Endothelial cell of umbilical vein (primary cell): ENCODE results near the gene LDLRAD3. TPM values are rescaled to one million over a fixed set of nuclear protein-coding genes. Genes with fewer than 3 reads are reported as not detected.

Experiments
- BruUV-seq: library from RNA; stranded (reverse); fragments of 400-500 nt; replicated peaks from 2 replicates; lab custom pipeline; 2021; lab: Mats Ljungman, UMichigan
- CTCF ChIA-PET: fragments of 300-600, 350-600 bp; sonication (Branson Sonifier 250); formaldehyde crosslinking; loops from one replicate; lab custom pipeline; 2021; ENCODE audit warnings: antibody characterized with exemption, inconsistent platforms; lab: Charles Lee
- POLR2A ChIA-PET: fragments of 300-600, 350-600 bp; sonication (Branson Sonifier 250); formaldehyde crosslinking; loops from one replicate; lab custom pipeline; 2021; ENCODE audit warnings: antibody characterized with exemption, inconsistent platforms; lab: Charles Lee
- DNase-seq: peaks from one replicate; pipeline ENCODE4 v3.0.0-alpha.2; 2011; ENCODE audit warnings: low read depth, low spot score
- FAIRE-seq: peaks from 2 replicates; lab custom pipeline; 2011; peaks lifted over from hg19 to GRCh38; lab: Jason Lieb, UNC
- H2AFZ ChIP-seq: 2 replicates; pipeline ENCODE4 v1.6.0; 2012; ENCODE audit warnings: low read depth, low read length, control low read depth, inconsistent platforms
- H3K27ac ChIP-seq: 2 replicates; pipeline ENCODE4 v1.5.1; 2011; ENCODE audit warnings: low read depth, mild to moderate bottlenecking, control low read depth, low read length, moderate library complexity; ENCODE audit not compliant: insufficient read depth
- H3K27me3 ChIP-seq, 2 experiments: 2 replicates each; pipeline versions ENCODE4 v1.6.0 to v1.6.1; 2011; ENCODE audit warnings: low read length in 2 of 2, mixed read lengths in 1 of 2; ENCODE audit not compliant: control insufficient read depth in 2 of 2, insufficient read depth in 2 of 2
- H3K36me3 ChIP-seq, 2 experiments: 2 replicates in 1 of 2; 3 replicates in 1 of 2; pipeline ENCODE4 v1.5.1; 2011; ENCODE audit warnings: low read length in 2 of 2, mild to moderate bottlenecking in 1 of 2, moderate library complexity in 1 of 2; ENCODE audit not compliant: control insufficient read depth in 2 of 2, insufficient read depth in 2 of 2; ENCODE audit errors: extremely low read depth in 1 of 2
- H3K4me1 ChIP-seq: 3 replicates; pipeline ENCODE4 v1.5.1; 2011; ENCODE audit warnings: mild to moderate bottlenecking, low read length; ENCODE audit not compliant: control insufficient read depth, insufficient read depth; ENCODE audit errors: extremely low read depth
- H3K4me2 ChIP-seq: 2 replicates; pipeline ENCODE4 v1.6.1; 2011; ENCODE audit warnings: low read length, control low read depth, mixed read lengths; ENCODE audit not compliant: insufficient read depth
- H3K4me3 ChIP-seq, 3 experiments: fragments of 200-600 bp in 1 of 3; sonication (generic), shearing (Covaris generic) in 1 of 3; replicated peaks in 1 of 3; 2 replicates each; pipeline ENCODE4 v1.5.1; 2011 to 2016; ENCODE audit warnings: control low read depth in 3 of 3, low read length in 3 of 3, mild to moderate bottlenecking in 2 of 3, inconsistent platforms in 1 of 3, low read depth in 1 of 3, moderate library complexity in 1 of 3; ENCODE audit not compliant: insufficient read depth in 1 of 3
- H3K79me2 ChIP-seq: 2 replicates; pipeline ENCODE4 v1.6.0; 2012; ENCODE audit warnings: low read length, inconsistent platforms; ENCODE audit not compliant: control insufficient read depth, insufficient read depth
- H3K9ac ChIP-seq: replicated peaks from 2 replicates; pipeline ENCODE3; 2011; ENCODE audit warnings: low read length, control low read depth; ENCODE audit not compliant: insufficient read depth; ENCODE audit errors: extremely low read depth
- H3K9me1 ChIP-seq: replicated peaks from 3 replicates; pipeline ENCODE4 v1.6.0; 2011; ENCODE audit warnings: mild to moderate bottlenecking, low read length; ENCODE audit not compliant: control insufficient read depth, insufficient read depth; ENCODE audit errors: extremely low read depth
- H3K9me3 ChIP-seq: replicated peaks from 2 replicates; pipeline ENCODE4 v1.5.1; 2012; ENCODE audit warnings: low read length, inconsistent platforms; ENCODE audit not compliant: control insufficient read depth, insufficient read depth
- H4K20me1 ChIP-seq: replicated peaks from 2 replicates; pipeline ENCODE3; 2011; ENCODE audit warnings: mild to moderate bottlenecking, low read length; ENCODE audit not compliant: control insufficient read depth, insufficient read depth; ENCODE audit errors: extremely low read depth
- CTCF ChIP-seq, 2 donors: IDR thresholded peaks; 1 replicate in 1 of 2; 2 replicates in 1 of 2; pipeline ENCODE4 v1.5.1; 2011; ENCODE audit warnings: low read length in 2 of 2, mild to moderate bottlenecking in 2 of 2, moderate library complexity in 2 of 2, control low read depth in 1 of 2, inconsistent platforms in 1 of 2, low read depth in 1 of 2; ENCODE audit not compliant: insufficient read depth in 1 of 2; ENCODE audit errors: extremely low read depth in 1 of 2
- EZH2 ChIP-seq: IDR thresholded peaks from 2 replicates; pipeline ENCODE4 v1.6.1; 2012; ENCODE audit warnings: borderline replicate concordance, low read depth, mild to moderate bottlenecking, moderate library complexity, low read length, inconsistent platforms; ENCODE audit not compliant: severe bottlenecking
- FOS ChIP-seq: IDR thresholded peaks from 2 replicates; pipeline ENCODE4 v1.6.1; 2011; ENCODE audit warnings: mild to moderate bottlenecking, low read length, moderate library complexity, borderline replicate concordance; ENCODE audit not compliant: insufficient read depth
- GATA2 ChIP-seq: IDR thresholded peaks from 2 replicates; pipeline ENCODE4 v1.7.0; 2011; ENCODE audit warnings: low read depth, mild to moderate bottlenecking, moderate library complexity, mixed read lengths, low read length; ENCODE audit not compliant: insufficient read length, insufficient read depth
- JUN ChIP-seq: IDR thresholded peaks from 2 replicates; pipeline ENCODE4 v1.6.1; 2011; ENCODE audit warnings: borderline replicate concordance, low read depth; ENCODE audit not compliant: insufficient read length, insufficient read depth
- MAX ChIP-seq: IDR thresholded peaks from 2 replicates; pipeline ENCODE4 v1.6.1; 2011; ENCODE audit not compliant: insufficient read depth, insufficient read length
- MYC ChIP-seq: IDR thresholded peaks from one replicate; pipeline ENCODE4 v1.6.1; 2011; ENCODE audit warnings: mild to moderate bottlenecking, low read depth, low read length
- POLR2A ChIP-seq: IDR thresholded peaks from 2 replicates; pipeline ENCODE4 v1.6.1; 2012; ENCODE audit warnings: low read depth, mild to moderate bottlenecking, control low read depth, low read length
- POLR2AphosphoS5 ChIP-seq: IDR thresholded peaks from 2 replicates; pipeline ENCODE4 v1.6.1; 2012; ENCODE audit warnings: low read depth, mild to moderate bottlenecking, control low read depth, low read length, moderate library complexity; ENCODE audit not compliant: insufficient read depth
- dilution Hi-C: fragments of 300-500 bp; cut with MboI; formaldehyde crosslinking; loops from one replicate; pipeline ENCODE4 v1.15.0; 2019; ENCODE audit warnings: low sequenced_read_pairs; ENCODE audit not compliant: extremely low pct_ligation_motif_present
- intact Hi-C: fragments of 100-400 bp; cut with micrococcal nuclease; formaldehyde crosslinking; loops from one replicate; pipeline ENCODE4 v1.10.0; 2022
- polyA plus RNA-seq, 4 experiments: library from polyadenylated mRNA; depleted of rRNA in 3 of 4; stranded (reverse) in 3 of 4; unstranded in 1 of 4; fragments of >200 nt; gene quantifications; 2 replicates each; pipeline versions ENCODE4 v1.2.1 to v1.2.3, GENCODE V29; 2011 to 2012; ENCODE audit warnings: missing spikeins in 1 of 4
- total RNA-seq: library from RNA; stranded (reverse); gene quantifications from 2 replicates; pipeline ENCODE4 v1.2.3, GENCODE V29; 2021

The LDLRAD3 gene
- total and polyA plus RNA-seq, 2 donors (not counting 3 experiments of a cell fraction or from before 2014, with no cell fraction given): 17.9 to 25.1 TPM

GRCh38 chr11:35951680-35952079 is 7.8 kb downstream of the LDLRAD3 start:
- POLR2A ChIA-PET: no interaction called here
- no peak overlapping the region for H3K9ac ChIP-seq
- no peaks in the 10 kb centered on the region for H3K9me1 ChIP-seq
- BruUV-seq: no TSS peak
- H3K4me1 ChIP-seq: peaks cover 31% of the 10 kb centered on the region
- H4K20me1 ChIP-seq: no peaks in the 10 kb centered on the region
- no peak overlapping the region for H3K4me2 ChIP-seq
- TF ChIP-seq POLR2A (no peak), POLR2AphosphoS5 (no peak), JUN (no peak), GATA2 (no peak), MYC (no peak), FOS (no peak), EZH2 (no peak), MAX (no peak), CTCF (IDR thresholded peaks at IDR 0.05; ENCODE audit: extremely low read depth in 1 of 2, insufficient read depth in 1 of 2, low read depth in 1 of 2, low read length in 2 of 2) (no peak)
- H3K36me3 ChIP-seq: no peaks in the 10 kb centered on the region
- no peak overlapping the region for H3K4me3 ChIP-seq
- FAIRE-seq (no peak), DNase-seq (no peak)
- dilution Hi-C loops (no loop called here), intact Hi-C loops (loop anchor here (5.0 kb wide), 2 partner anchors 181 to 306 kb away; no protein-coding TSS in a partner anchor)
- CTCF ChIA-PET: interaction anchor here (5.6 kb wide), 1 partner anchor 129 kb away, joined by 55 read pairs; no protein-coding TSS in a partner anchor
- no peaks in the 10 kb centered on the region for H3K9me3 ChIP-seq
- no peaks in the 10 kb centered on the region for H3K27me3 ChIP-seq
- H2AFZ ChIP-seq: no peak overlapping the region
- no peak overlapping the region for H3K27ac ChIP-seq
- peaks cover 44% of the 10 kb centered on the region for H3K79me2 ChIP-seq
